SU-DHL-6 (cell line): ENCODE data around the gene SESN1.

ENCODE experiments used
- H2AFZ ChIP-seq: fragments of 200-600 bp; sonication (generic); 2 replicates; pipeline ENCODE4 v1.6.1; 2014; ENCODE audit warnings: low read depth, mild to moderate bottlenecking, moderate library complexity, mixed read lengths, antibody characterized with exemption, low read length; ENCODE audit not compliant: severe bottlenecking
- H3F3A ChIP-seq: fragments of 200-600 bp; shearing (Covaris generic); 2 replicates; pipeline ENCODE4 v1.6.0; 2016; ENCODE audit warnings: antibody characterized with exemption, mild to moderate bottlenecking; ENCODE audit not compliant: insufficient read depth
- H3K27ac ChIP-seq: fragments of 200-600 bp; sonication (generic); 2 replicates; pipeline ENCODE4 v1.5.1; 2016; ENCODE audit warnings: low read depth, mild to moderate bottlenecking, low read length, moderate library complexity, mixed read lengths
- H3K27me3 ChIP-seq: fragments of 200-600 bp; sonication (generic), shearing (Covaris generic); 2 replicates; pipeline ENCODE4 v1.6.0; 2014; ENCODE audit warnings: mild to moderate bottlenecking, low read length
- H3K36me3 ChIP-seq: fragments of 200-600 bp; sonication (generic); 2 replicates; pipeline ENCODE4 v1.6.1; 2014; ENCODE audit warnings: mild to moderate bottlenecking, low read length, mixed read lengths
- H3K4me2 ChIP-seq: fragments of 300-600, 200-600 bp; shearing (Covaris generic), sonication (generic); 2 replicates; pipeline ENCODE4 v1.6.0; 2014; ENCODE audit warnings: low read length, low read depth, mild to moderate bottlenecking; ENCODE audit not compliant: poor library complexity, severe bottlenecking
- H3K4me3 ChIP-seq: fragments of 200-600 bp; sonication (generic); 2 replicates; pipeline ENCODE4 v1.5.1; 2014; ENCODE audit warnings: antibody characterized with exemption, low read length, mild to moderate bottlenecking, mixed read lengths; ENCODE audit not compliant: insufficient read depth, poor library complexity, severe bottlenecking
- H3K79me2 ChIP-seq: fragments of 200-600 bp; sonication (generic); 2 replicates; pipeline ENCODE4 v1.6.1; 2014; ENCODE audit warnings: mild to moderate bottlenecking, low read length, moderate library complexity; ENCODE audit not compliant: insufficient read depth
- H3K9ac ChIP-seq: fragments of 200-600 bp; sonication (generic); 2 replicates; pipeline ENCODE4 v1.7.0; 2014; ENCODE audit warnings: mild to moderate bottlenecking, low read length
- H3K9me2 ChIP-seq: fragments of 200-600 bp; sonication (generic); replicated peaks from 2 replicates; pipeline ENCODE4 v1.6.1; 2014; ENCODE audit warnings: low read length; ENCODE audit not compliant: insufficient read depth
- H3K9me3 ChIP-seq: fragments of 200-600 bp; sonication (generic); 2 replicates; pipeline ENCODE4 v1.6.1; 2014; ENCODE audit warnings: low read length, mixed read lengths; ENCODE audit not compliant: insufficient read depth
- H4K20me1 ChIP-seq: fragments of 200-600 bp; sonication (generic); 2 replicates; pipeline ENCODE4 v1.6.1; 2014; ENCODE audit warnings: low read depth, mild to moderate bottlenecking, antibody characterized with exemption, low read length, moderate library complexity, mixed read lengths
- EZH2phosphoT487 ChIP-seq: fragments of 200-600 bp; sonication (generic), shearing (Covaris generic); conservative IDR thresholded peaks from 2 replicates; pipeline ENCODE4 v1.6.1; 2018; ENCODE audit warnings: mild to moderate bottlenecking, antibody characterized with exemption, low read length, moderate library complexity, mixed read lengths
- TF ChIP-seq, protein P1 (sequence below): fragments of 200-600 bp; sonication (generic); IDR thresholded peaks from one replicate; pipeline ENCODE4 v1.5.1; 2017; ENCODE audit warnings: antibody characterized with exemption, mild to moderate bottlenecking, low read length, moderate library complexity; ENCODE audit not compliant: insufficient read depth, poor library complexity, severe bottlenecking

The SESN1 gene

GRCh38 chr6:109025639-109026038 lies 69.0 kb downstream of the SESN1 start:
- Histone ChIP-seq H3K79me2 (no peaks in the 10 kb centered on the region), H2AFZ (no peak overlapping the region), H3K9ac (no peak overlapping the region), H3K9me2 (no peaks in the 10 kb centered on the region), H3K27ac (no peak overlapping the region), H4K20me1 (no peaks in the 10 kb centered on the region), H3K4me3 (no peak overlapping the region), H3K9me3 (no peaks in the 10 kb centered on the region), H3F3A (no peaks in the 10 kb centered on the region), H3K27me3 (no peaks in the 10 kb centered on the region), H3K36me3 (no peaks in the 10 kb centered on the region), H3K4me2 (no peak overlapping the region)
- TF ChIP-seq, protein P1, sequence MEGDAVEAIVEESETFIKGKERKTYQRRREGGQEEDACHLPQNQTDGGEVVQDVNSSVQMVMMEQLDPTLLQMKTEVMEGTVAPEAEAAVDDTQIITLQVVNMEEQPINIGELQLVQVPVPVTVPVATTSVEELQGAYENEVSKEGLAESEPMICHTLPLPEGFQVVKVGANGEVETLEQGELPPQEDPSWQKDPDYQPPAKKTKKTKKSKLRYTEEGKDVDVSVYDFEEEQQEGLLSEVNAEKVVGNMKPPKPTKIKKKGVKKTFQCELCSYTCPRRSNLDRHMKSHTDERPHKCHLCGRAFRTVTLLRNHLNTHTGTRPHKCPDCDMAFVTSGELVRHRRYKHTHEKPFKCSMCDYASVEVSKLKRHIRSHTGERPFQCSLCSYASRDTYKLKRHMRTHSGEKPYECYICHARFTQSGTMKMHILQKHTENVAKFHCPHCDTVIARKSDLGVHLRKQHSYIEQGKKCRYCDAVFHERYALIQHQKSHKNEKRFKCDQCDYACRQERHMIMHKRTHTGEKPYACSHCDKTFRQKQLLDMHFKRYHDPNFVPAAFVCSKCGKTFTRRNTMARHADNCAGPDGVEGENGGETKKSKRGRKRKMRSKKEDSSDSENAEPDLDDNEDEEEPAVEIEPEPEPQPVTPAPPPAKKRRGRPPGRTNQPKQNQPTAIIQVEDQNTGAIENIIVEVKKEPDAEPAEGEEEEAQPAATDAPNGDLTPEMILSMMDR = no peak
- TF ChIP-seq EZH2phosphoT487 = no peak

GRCh38 chr6:109024784-109025183 lies 69.9 kb downstream of the SESN1 start:
- H2AFZ ChIP-seq = no peak overlapping the region
- H3K27ac ChIP-seq = no peak overlapping the region
- no peaks in the 10 kb centered on the region for H3K9me3 ChIP-seq
- H3F3A ChIP-seq = no peaks in the 10 kb centered on the region
- no peak overlapping the region for H3K4me3 ChIP-seq
- no peak overlapping the region for H3K9ac ChIP-seq
- no peaks in the 10 kb centered on the region for H3K27me3 ChIP-seq
- H3K79me2 ChIP-seq = no peaks in the 10 kb centered on the region
- H3K9me2 ChIP-seq = no peaks in the 10 kb centered on the region
- H3K4me2 ChIP-seq = no peak overlapping the region
- H3K36me3 ChIP-seq = no peaks in the 10 kb centered on the region
- H4K20me1 ChIP-seq = no peaks in the 10 kb centered on the region
- TF ChIP-seq, protein P1 = no peak
- no peak for TF ChIP-seq EZH2phosphoT487

GRCh38 chr6:109024368-109024767 lies 70.3 kb downstream of the SESN1 start:
- no peaks in the 10 kb centered on the region for H3K36me3 ChIP-seq
- no peaks in the 10 kb centered on the region for H3K9me2 ChIP-seq
- H3K4me3 ChIP-seq = no peak overlapping the region
- no peak overlapping the region for H3K27ac ChIP-seq
- H3K9me3 ChIP-seq = no peaks in the 10 kb centered on the region
- no peak overlapping the region for H2AFZ ChIP-seq
- no peaks in the 10 kb centered on the region for H3K79me2 ChIP-seq
- no peak overlapping the region for H3K4me2 ChIP-seq
- H3K27me3 ChIP-seq = no peaks in the 10 kb centered on the region
- TF ChIP-seq, protein P1 = no peak
- no peak for TF ChIP-seq EZH2phosphoT487
- no peak overlapping the region for H3K9ac ChIP-seq
- H4K20me1 ChIP-seq = no peaks in the 10 kb centered on the region
- H3F3A ChIP-seq = no peaks in the 10 kb centered on the region
